HFF-Myc (cell line): ENCODE measurements around the gene F2RL3.
"Not testable (repeated sequence)": the region's sequence is repeated elsewhere in the genome, so short reads cannot be mapped to it uniquely, and the experiment has no call there.

Source experiments
- DNase-seq: peaks from one replicate; pipeline ENCODE4 v3.0.0-alpha.2; 2011; ENCODE audit warnings: low read depth; ENCODE audit errors: extremely low read depth
- H3K4me3 ChIP-seq: replicated peaks from 2 replicates; pipeline ENCODE4 v1.5.1; 2011; ENCODE audit warnings: low read depth, mild to moderate bottlenecking, control low read depth, low read length
- TF ChIP-seq, protein P1 (sequence below): IDR thresholded peaks from 2 replicates; pipeline ENCODE4 v1.5.1; 2012; ENCODE audit warnings: mild to moderate bottlenecking, low read depth, low read length, control low read depth; ENCODE audit errors: missing control alignments

F2RL3 gene

DNA sequence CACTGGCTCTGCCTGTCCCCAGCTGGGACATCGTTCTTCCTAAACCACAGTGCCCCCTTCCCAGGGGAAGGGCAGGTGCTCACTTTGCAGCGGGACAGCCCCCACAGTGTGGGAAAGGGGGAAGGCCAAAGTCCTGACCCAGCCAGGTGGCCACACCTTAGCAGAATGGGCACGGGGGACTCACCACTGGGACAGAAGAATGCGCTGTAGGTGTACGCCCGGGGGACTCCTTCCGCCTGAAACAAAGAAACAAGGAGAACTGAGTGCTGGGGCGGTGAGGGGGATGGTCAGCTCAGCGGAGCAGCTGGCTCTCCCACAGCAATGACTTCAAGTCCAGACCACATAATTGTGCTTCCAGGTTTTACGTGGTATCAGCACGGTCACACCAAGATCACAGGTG, 49.4 kb downstream of the F2RL3 start:
- TF ChIP-seq, protein P1, sequence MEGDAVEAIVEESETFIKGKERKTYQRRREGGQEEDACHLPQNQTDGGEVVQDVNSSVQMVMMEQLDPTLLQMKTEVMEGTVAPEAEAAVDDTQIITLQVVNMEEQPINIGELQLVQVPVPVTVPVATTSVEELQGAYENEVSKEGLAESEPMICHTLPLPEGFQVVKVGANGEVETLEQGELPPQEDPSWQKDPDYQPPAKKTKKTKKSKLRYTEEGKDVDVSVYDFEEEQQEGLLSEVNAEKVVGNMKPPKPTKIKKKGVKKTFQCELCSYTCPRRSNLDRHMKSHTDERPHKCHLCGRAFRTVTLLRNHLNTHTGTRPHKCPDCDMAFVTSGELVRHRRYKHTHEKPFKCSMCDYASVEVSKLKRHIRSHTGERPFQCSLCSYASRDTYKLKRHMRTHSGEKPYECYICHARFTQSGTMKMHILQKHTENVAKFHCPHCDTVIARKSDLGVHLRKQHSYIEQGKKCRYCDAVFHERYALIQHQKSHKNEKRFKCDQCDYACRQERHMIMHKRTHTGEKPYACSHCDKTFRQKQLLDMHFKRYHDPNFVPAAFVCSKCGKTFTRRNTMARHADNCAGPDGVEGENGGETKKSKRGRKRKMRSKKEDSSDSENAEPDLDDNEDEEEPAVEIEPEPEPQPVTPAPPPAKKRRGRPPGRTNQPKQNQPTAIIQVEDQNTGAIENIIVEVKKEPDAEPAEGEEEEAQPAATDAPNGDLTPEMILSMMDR, result no peak
- no peak for DNase-seq
- no peak overlapping the region for H3K4me3 ChIP-seq

DNA sequence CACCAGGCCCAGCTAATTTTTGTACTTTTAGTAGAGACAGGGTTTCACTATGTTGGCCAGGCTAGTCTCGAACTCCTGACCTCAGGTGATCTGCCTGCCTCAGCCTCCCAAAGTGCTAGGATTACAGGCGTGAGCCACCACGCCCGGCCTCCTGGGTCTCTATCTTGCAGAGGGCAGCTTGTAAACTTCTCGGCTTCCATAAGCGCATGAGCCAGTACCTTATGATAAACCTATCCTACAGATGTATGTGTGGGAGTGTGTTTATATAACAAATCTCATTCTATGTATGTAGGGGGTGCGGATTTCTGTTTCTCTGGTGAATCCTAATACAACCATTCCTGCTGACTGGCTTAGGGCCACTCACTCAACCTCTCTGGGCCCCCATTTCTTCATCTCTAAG, 51.3 kb downstream of the F2RL3 start:
- H3K4me3 ChIP-seq, DNase-seq: not testable (repeated sequence)

DNA sequence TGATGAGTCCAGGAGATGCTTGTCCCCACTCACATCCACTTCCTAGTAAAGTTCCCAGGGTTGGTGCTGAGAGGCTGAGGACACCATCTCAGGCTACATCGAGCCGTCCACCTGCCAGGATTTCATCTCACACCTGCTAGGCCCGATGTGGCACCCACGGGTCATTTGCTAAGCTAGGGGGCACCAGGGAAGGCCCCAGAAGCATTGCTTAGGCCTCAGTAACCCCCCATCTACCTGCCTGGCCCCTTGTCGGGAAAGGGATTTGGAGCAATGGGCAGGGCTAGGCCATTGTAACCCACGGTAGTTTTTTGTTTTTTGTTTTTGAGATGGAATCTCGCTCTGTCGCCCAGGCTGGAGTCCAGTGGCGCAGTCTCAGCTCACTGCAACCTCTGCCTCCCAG, 51.8 kb downstream of the F2RL3 start:
- TF ChIP-seq, protein P1, result no peak
- no peak for DNase-seq
- H3K4me3 ChIP-seq, result no peak overlapping the region
